ENCODE data around the gene CUX1.

DNA sequence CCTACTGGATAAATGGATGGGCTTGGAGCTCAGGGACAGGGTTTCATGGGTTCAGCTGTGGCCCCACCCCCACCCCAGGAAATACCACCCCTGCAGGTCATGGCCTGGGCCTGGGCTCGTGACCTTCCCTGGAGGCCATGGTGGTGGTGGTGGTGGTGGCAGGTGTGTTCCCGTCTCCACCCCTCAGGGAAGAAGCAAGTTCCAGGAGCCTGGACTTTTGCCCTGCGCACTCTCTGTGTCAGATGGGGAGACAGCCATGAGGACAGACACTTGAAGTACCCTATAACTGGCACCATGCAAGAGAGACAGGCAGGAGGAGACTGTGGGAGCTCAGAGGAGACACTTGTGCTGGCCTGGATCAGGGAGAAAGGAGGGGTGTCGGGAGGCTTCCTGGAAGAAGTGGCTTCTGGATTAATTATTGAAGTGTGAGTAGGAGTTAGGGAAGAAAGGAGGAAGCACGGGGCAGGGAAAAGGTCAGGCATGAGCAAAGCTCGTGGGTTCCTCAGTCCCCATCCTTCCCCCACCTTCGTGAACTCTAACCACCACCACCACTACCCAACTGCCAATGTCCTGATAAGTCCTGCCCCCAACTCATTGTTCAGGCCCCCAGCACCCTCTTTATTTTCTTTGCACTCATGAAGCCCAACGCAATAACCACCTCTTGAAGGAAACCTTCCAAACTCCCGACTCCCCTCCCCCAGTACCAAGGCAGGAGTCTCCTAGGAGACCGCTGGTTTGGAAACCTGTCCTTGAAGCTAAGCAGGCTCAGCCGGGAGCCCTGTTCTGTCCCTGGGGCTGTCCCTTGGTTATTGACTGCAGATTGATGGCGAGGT lies 478.1 kb downstream of the CUX1 start:
- TF ChIP-seq POLR2A (IDR thresholded peaks at IDR 0.05), result no peak
- TF ChIP-seq, protein P1, sequence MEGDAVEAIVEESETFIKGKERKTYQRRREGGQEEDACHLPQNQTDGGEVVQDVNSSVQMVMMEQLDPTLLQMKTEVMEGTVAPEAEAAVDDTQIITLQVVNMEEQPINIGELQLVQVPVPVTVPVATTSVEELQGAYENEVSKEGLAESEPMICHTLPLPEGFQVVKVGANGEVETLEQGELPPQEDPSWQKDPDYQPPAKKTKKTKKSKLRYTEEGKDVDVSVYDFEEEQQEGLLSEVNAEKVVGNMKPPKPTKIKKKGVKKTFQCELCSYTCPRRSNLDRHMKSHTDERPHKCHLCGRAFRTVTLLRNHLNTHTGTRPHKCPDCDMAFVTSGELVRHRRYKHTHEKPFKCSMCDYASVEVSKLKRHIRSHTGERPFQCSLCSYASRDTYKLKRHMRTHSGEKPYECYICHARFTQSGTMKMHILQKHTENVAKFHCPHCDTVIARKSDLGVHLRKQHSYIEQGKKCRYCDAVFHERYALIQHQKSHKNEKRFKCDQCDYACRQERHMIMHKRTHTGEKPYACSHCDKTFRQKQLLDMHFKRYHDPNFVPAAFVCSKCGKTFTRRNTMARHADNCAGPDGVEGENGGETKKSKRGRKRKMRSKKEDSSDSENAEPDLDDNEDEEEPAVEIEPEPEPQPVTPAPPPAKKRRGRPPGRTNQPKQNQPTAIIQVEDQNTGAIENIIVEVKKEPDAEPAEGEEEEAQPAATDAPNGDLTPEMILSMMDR (IDR thresholded peaks at IDR 0.05), result no peak
